Endothelial cell of umbilical vein (primary cell): ENCODE measurements around the gene GPATCH4. TPM values are rescaled to one million over a fixed set of nuclear protein-coding genes. Genes with fewer than 3 reads are reported as not detected.

ENCODE experiments used
- BruUV-seq: library from RNA; stranded (reverse); fragments of 400-500 nt; replicated peaks from 2 replicates; lab custom pipeline; 2021; lab: Mats Ljungman, UMichigan
- CTCF ChIA-PET: fragments of 300-600, 350-600 bp; sonication (Branson Sonifier 250); formaldehyde crosslinking; loops from one replicate; lab custom pipeline; 2021; ENCODE audit warnings: antibody characterized with exemption, inconsistent platforms; lab: Charles Lee
- POLR2A ChIA-PET: fragments of 300-600, 350-600 bp; sonication (Branson Sonifier 250); formaldehyde crosslinking; loops from one replicate; lab custom pipeline; 2021; ENCODE audit warnings: antibody characterized with exemption, inconsistent platforms; lab: Charles Lee
- DNase-seq: peaks from one replicate; pipeline ENCODE4 v3.0.0-alpha.2; 2011; ENCODE audit warnings: low read depth, low spot score
- FAIRE-seq: peaks from 2 replicates; lab custom pipeline; 2011; peaks lifted over from hg19 to GRCh38; lab: Jason Lieb, UNC
- H2AFZ ChIP-seq: 2 replicates; pipeline ENCODE4 v1.6.0; 2012; ENCODE audit warnings: low read depth, low read length, control low read depth, inconsistent platforms
- H3K27ac ChIP-seq: 2 replicates; pipeline ENCODE4 v1.5.1; 2011; ENCODE audit warnings: low read depth, mild to moderate bottlenecking, control low read depth, low read length, moderate library complexity; ENCODE audit not compliant: insufficient read depth
- H3K27me3 ChIP-seq, 2 experiments: 2 replicates each; pipeline versions ENCODE4 v1.6.0 to v1.6.1; 2011; ENCODE audit warnings: low read length in 2 of 2, mixed read lengths in 1 of 2; ENCODE audit not compliant: control insufficient read depth in 2 of 2, insufficient read depth in 2 of 2
- H3K36me3 ChIP-seq, 2 experiments: 2 replicates in 1 of 2; 3 replicates in 1 of 2; pipeline ENCODE4 v1.5.1; 2011; ENCODE audit warnings: low read length in 2 of 2, mild to moderate bottlenecking in 1 of 2, moderate library complexity in 1 of 2; ENCODE audit not compliant: control insufficient read depth in 2 of 2, insufficient read depth in 2 of 2; ENCODE audit errors: extremely low read depth in 1 of 2
- H3K4me1 ChIP-seq: 3 replicates; pipeline ENCODE4 v1.5.1; 2011; ENCODE audit warnings: mild to moderate bottlenecking, low read length; ENCODE audit not compliant: control insufficient read depth, insufficient read depth; ENCODE audit errors: extremely low read depth
- H3K4me2 ChIP-seq: 2 replicates; pipeline ENCODE4 v1.6.1; 2011; ENCODE audit warnings: low read length, control low read depth, mixed read lengths; ENCODE audit not compliant: insufficient read depth
- H3K4me3 ChIP-seq, 3 experiments: fragments of 200-600 bp in 1 of 3; sonication (generic), shearing (Covaris generic) in 1 of 3; replicated peaks in 1 of 3; 2 replicates each; pipeline ENCODE4 v1.5.1; 2011 to 2016; ENCODE audit warnings: control low read depth in 3 of 3, low read length in 3 of 3, mild to moderate bottlenecking in 2 of 3, inconsistent platforms in 1 of 3, low read depth in 1 of 3, moderate library complexity in 1 of 3; ENCODE audit not compliant: insufficient read depth in 1 of 3
- H3K79me2 ChIP-seq: 2 replicates; pipeline ENCODE4 v1.6.0; 2012; ENCODE audit warnings: low read length, inconsistent platforms; ENCODE audit not compliant: control insufficient read depth, insufficient read depth
- H3K9ac ChIP-seq: replicated peaks from 2 replicates; pipeline ENCODE3; 2011; ENCODE audit warnings: low read length, control low read depth; ENCODE audit not compliant: insufficient read depth; ENCODE audit errors: extremely low read depth
- H3K9me1 ChIP-seq: replicated peaks from 3 replicates; pipeline ENCODE4 v1.6.0; 2011; ENCODE audit warnings: mild to moderate bottlenecking, low read length; ENCODE audit not compliant: control insufficient read depth, insufficient read depth; ENCODE audit errors: extremely low read depth
- H3K9me3 ChIP-seq: replicated peaks from 2 replicates; pipeline ENCODE4 v1.5.1; 2012; ENCODE audit warnings: low read length, inconsistent platforms; ENCODE audit not compliant: control insufficient read depth, insufficient read depth
- H4K20me1 ChIP-seq: replicated peaks from 2 replicates; pipeline ENCODE3; 2011; ENCODE audit warnings: mild to moderate bottlenecking, low read length; ENCODE audit not compliant: control insufficient read depth, insufficient read depth; ENCODE audit errors: extremely low read depth
- CTCF ChIP-seq, 2 donors: IDR thresholded peaks; 1 replicate in 1 of 2; 2 replicates in 1 of 2; pipeline ENCODE4 v1.5.1; 2011; ENCODE audit warnings: low read length in 2 of 2, mild to moderate bottlenecking in 2 of 2, moderate library complexity in 2 of 2, control low read depth in 1 of 2, inconsistent platforms in 1 of 2, low read depth in 1 of 2; ENCODE audit not compliant: insufficient read depth in 1 of 2; ENCODE audit errors: extremely low read depth in 1 of 2
- EZH2 ChIP-seq: IDR thresholded peaks from 2 replicates; pipeline ENCODE4 v1.6.1; 2012; ENCODE audit warnings: borderline replicate concordance, low read depth, mild to moderate bottlenecking, moderate library complexity, low read length, inconsistent platforms; ENCODE audit not compliant: severe bottlenecking
- FOS ChIP-seq: IDR thresholded peaks from 2 replicates; pipeline ENCODE4 v1.6.1; 2011; ENCODE audit warnings: mild to moderate bottlenecking, low read length, moderate library complexity, borderline replicate concordance; ENCODE audit not compliant: insufficient read depth
- GATA2 ChIP-seq: IDR thresholded peaks from 2 replicates; pipeline ENCODE4 v1.7.0; 2011; ENCODE audit warnings: low read depth, mild to moderate bottlenecking, moderate library complexity, mixed read lengths, low read length; ENCODE audit not compliant: insufficient read length, insufficient read depth
- JUN ChIP-seq: IDR thresholded peaks from 2 replicates; pipeline ENCODE4 v1.6.1; 2011; ENCODE audit warnings: borderline replicate concordance, low read depth; ENCODE audit not compliant: insufficient read length, insufficient read depth
- POLR2A ChIP-seq: IDR thresholded peaks from 2 replicates; pipeline ENCODE4 v1.6.1; 2012; ENCODE audit warnings: low read depth, mild to moderate bottlenecking, control low read depth, low read length
- POLR2AphosphoS5 ChIP-seq: IDR thresholded peaks from 2 replicates; pipeline ENCODE4 v1.6.1; 2012; ENCODE audit warnings: low read depth, mild to moderate bottlenecking, control low read depth, low read length, moderate library complexity; ENCODE audit not compliant: insufficient read depth
- dilution Hi-C: fragments of 300-500 bp; cut with MboI; formaldehyde crosslinking; loops from one replicate; pipeline ENCODE4 v1.15.0; 2019; ENCODE audit warnings: low sequenced_read_pairs; ENCODE audit not compliant: extremely low pct_ligation_motif_present
- intact Hi-C: fragments of 100-400 bp; cut with micrococcal nuclease; formaldehyde crosslinking; loops from one replicate; pipeline ENCODE4 v1.10.0; 2022
- polyA plus RNA-seq, 4 experiments: library from polyadenylated mRNA; depleted of rRNA in 3 of 4; stranded (reverse) in 3 of 4; unstranded in 1 of 4; fragments of >200 nt; gene quantifications; 2 replicates each; pipeline versions ENCODE4 v1.2.1 to v1.2.3, GENCODE V29; 2011 to 2012; ENCODE audit warnings: missing spikeins in 1 of 4
- total RNA-seq: library from RNA; stranded (reverse); gene quantifications from 2 replicates; pipeline ENCODE4 v1.2.3, GENCODE V29; 2021

The GPATCH4 gene
- total and polyA plus RNA-seq, 2 donors (not counting 3 experiments of a cell fraction or from before 2014, with no cell fraction given) = 22.4 to 29.2 TPM

GRCh38 chr1:156584813-156585212 lies 16.5 kb downstream of the GPATCH4 start:
- no peaks in the 10 kb centered on the region for H3K36me3 ChIP-seq
- DNase-seq = no peak
- no peak overlapping the region for H3K27ac ChIP-seq
- no peaks in the 10 kb centered on the region for H3K9me1 ChIP-seq
- H3K4me2 ChIP-seq = no peak overlapping the region
- no peak overlapping the region for H2AFZ ChIP-seq
- H3K9ac ChIP-seq = no peak overlapping the region
- no peaks in the 10 kb centered on the region for H3K4me1 ChIP-seq
- dilution Hi-C loops (no loop called here), intact Hi-C loops (loop anchor here (1.0 to 2.0 kb wide), 3 partner anchors 16 to 72 kb away; partner anchors contain the start of gene GPATCH4)
- TF ChIP-seq GATA2 (no peak), FOS (no peak), POLR2A (no peak), CTCF (IDR thresholded peaks at IDR 0.05; ENCODE audit: extremely low read depth in 1 of 2, insufficient read depth in 1 of 2, low read depth in 1 of 2, low read length in 2 of 2) (peak; percentile 21 to 34), POLR2AphosphoS5 (no peak), JUN (no peak), EZH2 (no peak)
- POLR2A ChIA-PET = no interaction called here
- BruUV-seq = no TSS peak
- FAIRE-seq = no peak
- H3K4me3 ChIP-seq = no peak overlapping the region
- H3K9me3 ChIP-seq = no peaks in the 10 kb centered on the region
- H4K20me1 ChIP-seq = no peaks in the 10 kb centered on the region
- H3K27me3 ChIP-seq = no peaks in the 10 kb centered on the region
- CTCF ChIA-PET = interaction anchor here (1.1 to 9.3 kb wide), 4 partner anchors 21 to 104 kb away, joined by 6 to 104 read pairs (median 7); no protein-coding TSS in a partner anchor
- H3K79me2 ChIP-seq = no peaks in the 10 kb centered on the region
